ENCODE data around the gene RBM33. TPM values are rescaled to one million over a fixed set of nuclear protein-coding genes. Genes with fewer than 3 reads are reported as not detected.
A peak's percentile ranks its signal among the peaks of the same experiment; 100 is the strongest.

Gene RBM33
- total and polyA plus RNA-seq, 10 of the 15 experiments (the other 5 are each of a cell fraction or from before 2014, with no cell fraction given): 4.7 to 67.2 (median 24.3) TPM

- TF ChIP-seq, protein P1, sequence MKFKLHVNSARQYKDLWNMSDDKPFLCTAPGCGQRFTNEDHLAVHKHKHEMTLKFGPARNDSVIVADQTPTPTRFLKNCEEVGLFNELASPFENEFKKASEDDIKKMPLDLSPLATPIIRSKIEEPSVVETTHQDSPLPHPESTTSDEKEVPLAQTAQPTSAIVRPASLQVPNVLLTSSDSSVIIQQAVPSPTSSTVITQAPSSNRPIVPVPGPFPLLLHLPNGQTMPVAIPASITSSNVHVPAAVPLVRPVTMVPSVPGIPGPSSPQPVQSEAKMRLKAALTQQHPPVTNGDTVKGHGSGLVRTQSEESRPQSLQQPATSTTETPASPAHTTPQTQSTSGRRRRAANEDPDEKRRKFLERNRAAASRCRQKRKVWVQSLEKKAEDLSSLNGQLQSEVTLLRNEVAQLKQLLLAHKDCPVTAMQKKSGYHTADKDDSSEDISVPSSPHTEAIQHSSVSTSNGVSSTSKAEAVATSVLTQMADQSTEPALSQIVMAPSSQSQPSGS (IDR thresholded peaks at IDR 0.05; ENCODE audit: low read length): 0 out of 2 replicates have a peak, but pooled peaks have one; percentile 15
- no peak for TF ChIP-seq SMAD1 (IDR thresholded peaks at IDR 0.05; ENCODE audit: low read depth, partially characterized antibody)
- no peak for TF ChIP-seq BCLAF1 (IDR thresholded peaks at IDR 0.05)
- no peak for TF ChIP-seq MTA3 (IDR thresholded peaks at IDR 0.05; ENCODE audit: borderline replicate concordance, low read length)
- TF ChIP-seq EED (IDR thresholded peaks at IDR 0.05; ENCODE audit: low read depth): no peak
- TF ChIP-seq CBFB (IDR thresholded peaks at IDR 0.05; ENCODE audit: low read depth): no peak
- TF ChIP-seq MEF2A (IDR thresholded peaks at IDR 0.05; ENCODE audit: insufficient read depth, low read depth, low read length): peak; percentile 66; the same call in 1 of the 2 replicates
- no peak for TF ChIP-seq ZNF274 (IDR thresholded peaks at IDR 0.05; ENCODE audit: insufficient read depth, insufficient read length)
- TF ChIP-seq HSF1 (IDR thresholded peaks at IDR 0.05; ENCODE audit: low read depth, low read length): no peak
Measured at GRCh38 chr7:155725006-155725355, 80.5 kb downstream of the RBM33 start (continued).
